Brain microvascular endothelial cell (primary cell): ENCODE results near the gene BCAT1.
"Not testable (repeated sequence)": the region's sequence is repeated elsewhere in the genome, so short reads cannot be mapped to it uniquely, and the experiment has no call there.

Experiments used
- DNase-seq: peaks from one replicate; pipeline ENCODE4 v3.0.0-alpha.2; 2020
- H3K27ac ChIP-seq: fragments of 250-450 bp; sonication (Bioruptor Pico); 2 replicates; pipeline ENCODE4 v1.5.1; 2020; ENCODE audit warnings: mild to moderate bottlenecking, moderate library complexity
- H3K27me3 ChIP-seq: fragments of 250-450 bp; sonication (Bioruptor Pico); replicated peaks from 2 replicates; pipeline ENCODE4 v1.5.1; 2020; ENCODE audit warnings: mild to moderate bottlenecking
- H3K36me3 ChIP-seq: fragments of 250-450 bp; sonication (Bioruptor Pico); replicated peaks from 2 replicates; pipeline ENCODE4 v1.5.1; 2020; ENCODE audit warnings: mild to moderate bottlenecking
- H3K4me3 ChIP-seq: 2 replicates; pipeline ENCODE4 v1.5.1; 2011; ENCODE audit warnings: low read depth, mild to moderate bottlenecking, control low read depth, low read length, moderate library complexity
- in situ Hi-C: cut with HindIII; loops from 2 replicates; pipeline ENCODE4 v1.10.0; 2017; ENCODE audit warnings: low sequenced_read_pairs, low pct_ligation_motif_present
- TF ChIP-seq, protein P1 (sequence below): IDR thresholded peaks from 2 replicates; pipeline ENCODE4 v1.5.1; 2011; ENCODE audit warnings: low read depth, mild to moderate bottlenecking, moderate library complexity, low read length, control low read depth, inconsistent platforms; ENCODE audit errors: missing control alignments

Gene BCAT1

DNA sequence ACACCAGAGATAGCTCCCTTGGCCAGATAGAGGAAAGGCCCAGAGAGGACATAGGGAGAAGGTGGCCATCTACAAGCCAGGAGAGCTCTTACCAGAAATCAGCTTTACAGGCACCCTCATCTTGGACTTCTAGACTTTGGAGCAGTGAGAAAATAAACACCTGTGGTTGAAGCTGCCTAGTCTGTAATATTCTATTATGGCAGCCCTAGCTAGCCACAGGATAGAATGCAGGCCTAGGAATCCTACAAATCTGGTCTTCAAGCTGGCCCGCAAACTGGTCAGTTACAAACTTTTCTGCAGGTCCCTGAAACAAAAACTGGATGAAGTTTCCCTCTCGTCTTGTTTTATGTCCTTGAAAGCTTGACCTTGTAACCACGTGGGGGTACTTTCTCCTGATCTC lies 92.4 kb downstream of the BCAT1 start:
- DNase-seq, result no peak
- in situ Hi-C loops, result no loop called here
- Histone ChIP-seq H3K4me3 (no peak overlapping the region), H3K27me3 (no peaks in the 10 kb centered on the region), H3K27ac (no peak overlapping the region), H3K36me3 (no peaks in the 10 kb centered on the region)
- TF ChIP-seq, protein P1, sequence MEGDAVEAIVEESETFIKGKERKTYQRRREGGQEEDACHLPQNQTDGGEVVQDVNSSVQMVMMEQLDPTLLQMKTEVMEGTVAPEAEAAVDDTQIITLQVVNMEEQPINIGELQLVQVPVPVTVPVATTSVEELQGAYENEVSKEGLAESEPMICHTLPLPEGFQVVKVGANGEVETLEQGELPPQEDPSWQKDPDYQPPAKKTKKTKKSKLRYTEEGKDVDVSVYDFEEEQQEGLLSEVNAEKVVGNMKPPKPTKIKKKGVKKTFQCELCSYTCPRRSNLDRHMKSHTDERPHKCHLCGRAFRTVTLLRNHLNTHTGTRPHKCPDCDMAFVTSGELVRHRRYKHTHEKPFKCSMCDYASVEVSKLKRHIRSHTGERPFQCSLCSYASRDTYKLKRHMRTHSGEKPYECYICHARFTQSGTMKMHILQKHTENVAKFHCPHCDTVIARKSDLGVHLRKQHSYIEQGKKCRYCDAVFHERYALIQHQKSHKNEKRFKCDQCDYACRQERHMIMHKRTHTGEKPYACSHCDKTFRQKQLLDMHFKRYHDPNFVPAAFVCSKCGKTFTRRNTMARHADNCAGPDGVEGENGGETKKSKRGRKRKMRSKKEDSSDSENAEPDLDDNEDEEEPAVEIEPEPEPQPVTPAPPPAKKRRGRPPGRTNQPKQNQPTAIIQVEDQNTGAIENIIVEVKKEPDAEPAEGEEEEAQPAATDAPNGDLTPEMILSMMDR, result no peak

- no peak overlapping the region for H3K4me3 ChIP-seq
- peak; percentile 62 for DNase-seq
- H3K27ac ChIP-seq, result peak overlapping the region; percentile 98
- TF ChIP-seq, protein P1, result no peak
- in situ Hi-C loops, result no loop called here
- H3K36me3 ChIP-seq, result no peaks in the 10 kb centered on the region
- no peaks in the 10 kb centered on the region for H3K27me3 ChIP-seq
Observed at GRCh38 chr12:24854908-24855307, 94.0 kb downstream of the BCAT1 start.

- Histone ChIP-seq H3K27me3 (no peaks in the 10 kb centered on the region), H3K4me3 (no peak overlapping the region), H3K36me3 (peaks cover under 1% of the 10 kb centered on the region), H3K27ac (peak overlapping the region; percentile 98)
- no peak for DNase-seq
- in situ Hi-C loops, result no loop called here
- TF ChIP-seq, protein P1, result no peak
Observed at GRCh38 chr12:24854017-24854416, 94.9 kb downstream of the BCAT1 start.

- in situ Hi-C loops, result no loop called here
- DNase-seq, result no peak
- Histone ChIP-seq H3K4me3 (no peak overlapping the region), H3K27ac (peak overlapping the region; percentile 98), H3K36me3 (peaks cover 4% of the 10 kb centered on the region), H3K27me3 (no peaks in the 10 kb centered on the region)
- TF ChIP-seq, protein P1, result no peak
Observed at GRCh38 chr12:24853588-24853987, 95.3 kb downstream of the BCAT1 start.

- Histone ChIP-seq H3K4me3 (no peak overlapping the region), H3K27me3 (no peaks in the 10 kb centered on the region), H3K36me3 (peaks cover 6% of the 10 kb centered on the region), H3K27ac (peak overlapping the region; percentile 52)
- in situ Hi-C loops, result no loop called here
- no peak for DNase-seq
- TF ChIP-seq, protein P1, result no peak
Observed at GRCh38 chr12:24853094-24853493, 95.8 kb downstream of the BCAT1 start.

GRCh38 chr12:24852420-24852819 lies 96.5 kb downstream of the BCAT1 start:
- Histone ChIP-seq H3K27ac (no peak overlapping the region), H3K36me3 (peaks cover 11% of the 10 kb centered on the region), H3K4me3 (no peak overlapping the region), H3K27me3 (no peaks in the 10 kb centered on the region)
- no peak for DNase-seq
- TF ChIP-seq, protein P1, result peak; percentile 16
- in situ Hi-C loops, result no loop called here

DNA sequence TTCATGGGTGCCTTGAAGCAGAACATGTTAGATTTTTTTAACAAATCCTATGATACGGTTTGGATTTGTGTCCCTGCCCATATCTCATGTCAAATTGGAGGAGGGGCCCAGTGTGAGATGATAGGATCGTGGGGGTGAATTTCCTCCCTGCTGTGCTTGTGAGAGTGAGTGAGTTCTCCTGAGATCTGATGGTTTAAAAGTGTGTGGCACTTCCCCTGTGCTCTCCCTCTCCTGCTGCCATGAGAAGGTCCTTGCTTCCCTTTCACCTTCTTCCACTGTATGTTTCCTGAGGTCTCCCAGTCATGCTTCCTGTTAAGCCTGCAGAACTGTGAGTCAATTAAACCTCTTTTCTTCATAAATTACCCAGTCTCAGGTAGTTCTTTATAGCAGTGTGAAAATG lies 97.0 kb downstream of the BCAT1 start:
- H3K27me3 ChIP-seq, H3K4me3 ChIP-seq, DNase-seq, in situ Hi-C loops, H3K27ac ChIP-seq: not testable (repeated sequence)
- peaks cover 13% of the 10 kb centered on the region for H3K36me3 ChIP-seq
